ENCODE data around the gene XPR1.
A peak's percentile ranks its signal among the peaks of the same experiment; 100 is the strongest.

XPR1 gene

GRCh38 chr1:180631766-180632325 is at the start of gene XPR1:
TSS of gene XPR1 (plus strand) at chr1:180632022. CDS start at chr1:180632202, 180 bp downstream.
- DNase-seq: peak; percentile 99

DNA sequence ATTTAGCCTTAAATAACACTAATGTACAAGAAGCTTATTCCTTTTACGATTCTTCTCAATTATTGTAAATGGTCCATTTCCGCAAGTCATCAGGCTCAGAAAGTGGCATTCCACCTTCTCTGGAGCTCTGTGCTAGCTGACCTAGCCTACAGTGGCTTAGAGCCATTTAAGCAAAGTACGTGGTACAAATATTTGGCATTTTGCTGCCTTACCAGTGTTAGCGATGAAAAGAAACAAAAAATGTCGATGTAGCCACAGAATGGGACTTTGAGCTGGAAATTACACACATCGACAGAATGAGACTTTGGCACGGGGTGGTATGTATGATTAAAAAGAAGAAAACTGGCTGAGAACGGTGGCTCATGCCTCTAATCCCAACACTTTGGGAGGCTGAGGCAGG is 47.0 kb upstream of the XPR1 start:
- DNase-seq: no peak

DNA sequence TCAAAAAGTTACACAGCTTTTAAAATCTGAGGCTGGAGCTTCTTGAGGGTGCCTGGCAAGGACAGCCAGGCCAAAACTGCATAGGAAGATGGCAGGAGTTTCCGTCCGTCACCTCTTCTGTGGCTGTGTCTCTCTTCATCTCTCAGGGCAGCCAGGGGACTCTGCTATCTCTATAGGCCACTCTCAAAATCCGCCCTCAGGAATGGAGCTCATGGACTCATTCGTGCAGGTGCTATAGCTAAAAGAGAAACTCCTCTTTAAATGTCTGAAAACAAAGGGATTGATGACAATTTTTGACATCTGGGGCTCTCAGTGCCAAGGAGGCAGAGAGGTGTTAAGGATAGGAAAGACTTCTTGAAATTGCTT is 45.8 kb upstream of the XPR1 start:
- no peak for DNase-seq

- DNase-seq: no peak
Measured at GRCh38 chr1:180586671-180587155, 45.1 kb upstream of the XPR1 start.

DNA sequence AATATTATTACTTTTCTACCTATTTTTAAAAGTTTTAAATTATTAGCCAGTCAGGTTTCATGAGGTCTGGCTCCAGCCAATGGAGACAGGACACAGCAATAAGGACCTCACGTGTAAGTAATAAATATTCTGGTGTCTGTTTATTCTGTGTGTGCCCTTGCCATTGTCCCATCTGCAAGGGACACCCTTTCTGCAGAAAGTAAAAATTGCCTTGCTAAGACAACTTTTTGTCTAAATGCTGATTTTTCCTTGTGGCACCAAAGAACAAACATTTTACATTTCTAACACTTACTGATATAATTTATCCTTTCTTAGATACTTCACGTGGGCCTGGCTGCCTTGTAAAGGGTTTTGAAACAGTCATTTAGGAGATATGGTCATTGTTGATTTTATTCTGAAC is 43.7 kb upstream of the XPR1 start:
- DNase-seq: no peak

- DNase-seq: no peak
Measured at GRCh38 chr1:180590889-180591288, 40.9 kb upstream of the XPR1 start.

DNA sequence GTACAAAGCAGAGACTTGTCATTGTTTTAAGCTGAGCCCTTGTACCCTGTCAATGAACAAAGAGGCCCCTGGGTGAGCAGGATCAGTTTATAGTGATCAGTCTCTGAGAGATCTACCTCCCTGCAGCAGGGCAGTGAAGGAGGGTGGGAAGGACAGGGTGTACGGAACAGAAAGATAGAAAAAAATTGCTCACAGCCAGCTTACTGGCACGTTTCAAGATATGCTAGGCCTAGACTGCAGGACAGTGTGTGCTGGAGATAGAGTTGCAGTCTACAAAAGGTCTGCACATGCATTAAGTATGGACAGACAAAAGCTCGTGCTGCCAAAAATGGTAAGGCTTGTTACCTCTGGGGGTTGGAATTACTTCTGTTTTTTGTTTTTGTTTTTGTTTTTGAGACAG is 38.4 kb upstream of the XPR1 start:
- no peak for DNase-seq

DNA sequence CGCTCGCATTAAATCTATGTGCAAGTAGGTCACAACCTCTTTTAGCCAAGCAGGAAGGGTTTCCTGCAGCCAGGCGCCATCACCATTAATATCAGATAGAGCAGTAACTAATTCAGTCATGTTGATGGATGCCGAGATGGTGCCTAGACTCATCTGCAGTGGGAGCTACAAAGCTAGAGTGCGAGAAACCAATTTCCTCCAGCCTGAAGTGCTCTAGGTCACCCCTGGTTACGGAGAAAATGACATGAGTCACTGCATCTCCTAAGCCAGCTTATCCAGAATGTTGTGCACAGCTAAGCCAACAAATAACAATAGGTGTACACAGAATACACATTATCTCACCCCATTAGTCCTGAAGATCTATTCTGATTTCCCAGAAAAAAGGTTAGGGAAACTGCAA is 37.1 kb upstream of the XPR1 start:
- no peak for DNase-seq

DNA sequence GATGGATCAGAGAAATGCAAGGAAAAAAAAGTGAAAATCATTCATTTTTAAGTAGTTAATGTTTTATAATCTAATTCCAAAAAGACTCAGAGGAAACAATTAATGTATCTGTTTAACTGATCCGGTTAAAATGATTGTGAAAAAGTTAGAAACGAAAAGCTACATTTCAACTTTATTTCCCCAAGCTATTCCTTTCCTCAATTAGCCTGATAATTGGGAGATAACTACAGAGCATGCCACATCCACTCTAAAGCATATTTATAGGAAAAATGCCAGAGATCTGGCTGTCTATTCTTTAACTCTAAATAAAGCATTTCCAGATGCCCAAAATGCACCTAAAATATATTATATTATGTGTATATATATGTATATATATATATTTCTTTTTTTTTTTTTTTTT is 35.9 kb upstream of the XPR1 start:
- no peak for DNase-seq

- no peak for DNase-seq
Measured at GRCh38 chr1:180597520-180597919, 34.3 kb upstream of the XPR1 start.

DNA sequence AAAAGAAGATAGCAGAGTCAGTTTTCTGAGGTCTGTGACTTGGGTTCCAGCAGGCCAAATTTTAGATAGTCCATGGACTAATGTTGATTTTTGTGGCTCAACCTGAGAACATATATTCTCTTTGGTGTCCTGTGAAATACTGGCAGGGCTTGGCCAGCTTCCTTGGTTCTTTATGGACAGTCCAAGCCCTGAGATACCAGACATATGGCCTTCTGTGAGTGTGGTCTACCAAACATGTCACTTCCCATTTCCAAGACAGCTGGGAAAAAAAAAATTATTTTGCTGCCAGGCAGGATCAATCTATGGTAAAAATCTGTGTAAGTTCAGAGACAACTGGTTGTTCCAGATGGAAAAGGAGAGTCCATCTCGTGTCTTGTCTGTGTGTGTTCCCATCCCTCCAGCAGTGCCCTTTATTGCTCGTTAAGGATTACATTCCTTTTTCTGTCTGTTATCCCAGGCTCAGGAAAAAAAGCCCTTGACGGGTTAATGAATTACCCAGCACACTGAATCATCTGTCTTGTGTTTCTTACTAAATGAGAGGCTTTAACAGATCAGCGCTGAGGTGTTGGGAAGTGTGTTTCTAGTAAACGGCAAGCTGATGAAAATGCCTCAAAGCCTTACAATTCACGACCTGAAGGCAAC is 33.4 kb upstream of the XPR1 start:
- DNase-seq: no peak

- DNase-seq: no peak
Measured at GRCh38 chr1:180600343-180600742, 31.5 kb upstream of the XPR1 start.

DNA sequence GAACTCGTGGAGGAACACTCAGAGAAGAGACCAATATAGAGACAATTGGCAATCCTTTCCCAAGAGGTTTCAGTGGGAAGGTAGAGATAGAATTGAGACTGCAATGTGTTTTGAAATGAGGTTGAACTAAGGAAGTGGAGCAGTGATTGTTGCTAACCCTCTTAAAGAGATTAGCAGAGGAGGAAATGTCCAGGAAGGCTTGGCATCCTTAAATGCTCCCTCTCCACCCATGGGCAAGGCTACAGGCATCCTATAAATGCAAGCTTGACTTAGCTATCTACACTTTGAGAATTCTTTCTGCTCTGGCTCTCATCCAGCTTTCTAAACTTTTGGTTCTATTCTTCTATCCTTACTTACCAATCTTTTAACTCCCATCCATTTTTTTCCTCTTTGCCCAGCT is 30.3 kb upstream of the XPR1 start:
- DNase-seq: no peak

- no peak for DNase-seq
Measured at GRCh38 chr1:180603223-180603849, 28.5 kb upstream of the XPR1 start.

GRCh38 chr1:180603850-180604226 is 28.0 kb upstream of the XPR1 start:
- no peak for DNase-seq

GRCh38 chr1:180606155-180606554 is 25.7 kb upstream of the XPR1 start:
- no peak for DNase-seq

DNA sequence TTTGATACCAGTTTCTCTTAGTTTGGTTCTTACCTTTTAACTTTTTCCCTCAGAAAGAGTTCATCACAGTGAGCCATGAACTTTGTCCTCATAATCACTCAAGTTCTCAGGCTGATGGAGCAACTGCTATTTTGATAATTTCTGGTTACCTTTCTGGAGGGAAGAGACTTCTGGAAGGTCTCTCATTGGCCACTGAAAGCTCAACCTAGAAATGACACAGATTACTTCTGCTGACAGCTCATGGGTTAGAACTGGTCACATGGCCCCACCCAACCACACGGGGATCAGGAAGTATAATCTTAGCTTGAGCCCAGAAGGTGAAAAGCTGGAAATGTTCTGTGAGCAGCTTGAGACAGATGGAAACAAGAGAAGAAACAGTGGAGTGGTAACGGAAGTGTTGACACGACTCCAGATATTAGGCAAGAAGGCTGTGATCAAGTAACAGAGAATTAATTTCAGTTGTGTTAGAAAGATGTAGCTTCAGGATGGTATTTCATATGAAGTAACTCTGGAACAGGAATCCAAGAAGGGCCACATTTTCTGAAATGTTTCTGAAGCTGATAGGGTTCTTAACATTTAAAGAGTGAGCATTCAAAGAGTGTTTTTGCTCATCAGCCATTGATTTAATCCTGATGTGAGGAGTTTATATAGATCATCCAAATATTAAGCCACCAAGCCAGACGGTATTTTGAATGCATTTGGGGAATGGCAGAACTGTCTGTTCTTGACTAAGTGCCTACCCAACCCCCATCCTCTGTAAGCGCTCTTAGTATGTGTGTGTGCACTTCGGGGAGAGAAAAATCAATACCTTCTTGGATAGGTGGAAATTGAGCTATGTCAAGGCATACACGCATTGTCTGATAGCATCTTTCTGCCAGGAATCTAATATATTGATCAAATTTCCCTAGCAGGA is 21.9 kb upstream of the XPR1 start:
- DNase-seq: no peak

- no peak for DNase-seq
Measured at GRCh38 chr1:180610556-180611015, 21.2 kb upstream of the XPR1 start.

- DNase-seq: no peak
Measured at GRCh38 chr1:180611016-180611930, 20.5 kb upstream of the XPR1 start.

DNA sequence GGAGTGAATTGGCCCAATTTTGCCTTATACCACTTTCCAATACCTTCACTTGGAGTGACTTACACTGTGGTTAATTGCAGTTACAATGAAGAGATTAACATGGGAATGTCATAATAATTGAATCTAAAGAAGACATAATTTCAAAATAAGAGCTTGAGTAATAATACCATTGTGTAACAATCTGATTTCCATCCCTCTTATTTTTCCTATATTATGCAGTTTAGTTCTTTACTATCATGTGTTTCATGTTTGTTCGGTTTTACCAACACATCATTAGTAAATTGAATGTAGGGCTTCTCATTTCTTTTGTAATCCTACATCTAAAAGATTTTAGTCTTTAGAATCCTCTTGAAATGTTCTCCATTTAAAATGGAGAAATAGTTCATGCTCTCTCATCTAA is 19.2 kb upstream of the XPR1 start:
- DNase-seq: no peak

GRCh38 chr1:180614730-180615129 is 17.1 kb upstream of the XPR1 start:
- no peak for DNase-seq
